Prostate gland (tissue), 2 donors: ENCODE measurements around the gene SFI1.

Experiments
- CTCF ChIP-seq, 4 experiments: fragments of 200-600 bp in 2 of 4; fragments of 450-650 bp in 2 of 4; sonication (generic) in 2 of 4; IDR thresholded peaks; 1 replicate in 3 of 4; 2 replicates in 1 of 4; pipeline ENCODE4 v1.5.1; 2016 to 2019; ENCODE audit warnings: antibody characterized with exemption in 4 of 4, mild to moderate bottlenecking in 2 of 4, moderate library complexity in 2 of 4
- POLR2A ChIP-seq: fragments of 450-650 bp; IDR thresholded peaks from one replicate; pipeline ENCODE4 v1.6.1; 2016; ENCODE audit warnings: antibody characterized with exemption, mild to moderate bottlenecking

- no peak for TF ChIP-seq CTCF (IDR thresholded peaks at IDR 0.05)
- no peak for TF ChIP-seq POLR2A
These were observed 77.8 kb downstream of the SFI1 start for GRCh38 chr22:31574055-31574670.
